Measurements from ENCODE around the gene SPEM1. TPM values are rescaled to one million over a fixed set of nuclear protein-coding genes. Genes with fewer than 3 reads are reported as not detected.

Gene SPEM1
- total and polyA plus RNA-seq, 2 of the 13 experiments (the other 11 are each of a cell fraction or from before 2014, with no cell fraction given), result not detected

- TF ChIP-seq SP5 (CRISPR knock-in tag; IDR thresholded peaks at IDR 0.05; ENCODE audit: borderline replicate concordance, low read depth) (peak; percentile 63; the same call in 1 of the 2 replicates), KLF6 (CRISPR knock-in tag; IDR thresholded peaks at IDR 0.05) (0 out of 2 replicates have a peak, but pooled peaks have one; percentile 40), ZNF331 (CRISPR knock-in tag; IDR thresholded peaks at IDR 0.05) (no peak), PHF5A (CRISPR knock-in tag; IDR thresholded peaks at IDR 0.05; ENCODE audit: low read depth, unreplicated experiment) (no peak), GABPA (IDR thresholded peaks at IDR 0.05; ENCODE audit: low read depth, low read length) (no peak), GABPA (CRISPR knock-in tag; IDR thresholded peaks at IDR 0.05; ENCODE audit: low read depth) (no peak), TGIF2 (CRISPR knock-in tag; IDR thresholded peaks at IDR 0.05) (no peak), DBP (CRISPR knock-in tag; IDR thresholded peaks at IDR 0.05; ENCODE audit: not compliant biosample characterization) (no peak), CTCF (CRISPR knock-in tag; IDR thresholded peaks at IDR 0.05) (no peak), ZFP62 (CRISPR knock-in tag; IDR thresholded peaks at IDR 0.05) (no peak), MNT (IDR thresholded peaks at IDR 0.05) (no peak), KLF12 (CRISPR knock-in tag; IDR thresholded peaks at IDR 0.05; ENCODE audit: borderline replicate concordance) (no peak), KAT7 (CRISPR knock-in tag; IDR thresholded peaks at IDR 0.05; ENCODE audit: borderline replicate concordance) (no peak), RORA (CRISPR knock-in tag; IDR thresholded peaks at IDR 0.05) (no peak), ZBTB38 (CRISPR knock-in tag; IDR thresholded peaks at IDR 0.05) (no peak), HHEX (CRISPR knock-in tag; IDR thresholded peaks at IDR 0.05) (no peak), ZZZ3 (CRISPR knock-in tag; IDR thresholded peaks at IDR 0.05; ENCODE audit: borderline replicate concordance) (0 out of 2 replicates have a peak, but pooled peaks have one; percentile 30), CENPT (CRISPR knock-in tag; IDR thresholded peaks at IDR 0.05; ENCODE audit: low read depth) (no peak), MIER2 (CRISPR knock-in tag; IDR thresholded peaks at IDR 0.05) (no peak), REXO4 (CRISPR knock-in tag; IDR thresholded peaks at IDR 0.05; ENCODE audit: borderline replicate concordance) (no peak)
- TF ChIP-seq, protein P1, sequence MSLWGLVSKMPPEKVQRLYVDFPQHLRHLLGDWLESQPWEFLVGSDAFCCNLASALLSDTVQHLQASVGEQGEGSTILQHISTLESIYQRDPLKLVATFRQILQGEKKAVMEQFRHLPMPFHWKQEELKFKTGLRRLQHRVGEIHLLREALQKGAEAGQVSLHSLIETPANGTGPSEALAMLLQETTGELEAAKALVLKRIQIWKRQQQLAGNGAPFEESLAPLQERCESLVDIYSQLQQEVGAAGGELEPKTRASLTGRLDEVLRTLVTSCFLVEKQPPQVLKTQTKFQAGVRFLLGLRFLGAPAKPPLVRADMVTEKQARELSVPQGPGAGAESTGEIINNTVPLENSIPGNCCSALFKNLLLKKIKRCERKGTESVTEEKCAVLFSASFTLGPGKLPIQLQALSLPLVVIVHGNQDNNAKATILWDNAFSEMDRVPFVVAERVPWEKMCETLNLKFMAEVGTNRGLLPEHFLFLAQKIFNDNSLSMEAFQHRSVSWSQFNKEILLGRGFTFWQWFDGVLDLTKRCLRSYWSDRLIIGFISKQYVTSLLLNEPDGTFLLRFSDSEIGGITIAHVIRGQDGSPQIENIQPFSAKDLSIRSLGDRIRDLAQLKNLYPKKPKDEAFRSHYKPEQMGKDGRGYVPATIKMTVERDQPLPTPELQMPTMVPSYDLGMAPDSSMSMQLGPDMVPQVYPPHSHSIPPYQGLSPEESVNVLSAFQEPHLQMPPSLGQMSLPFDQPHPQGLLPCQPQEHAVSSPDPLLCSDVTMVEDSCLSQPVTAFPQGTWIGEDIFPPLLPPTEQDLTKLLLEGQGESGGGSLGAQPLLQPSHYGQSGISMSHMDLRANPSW (CRISPR knock-in tag; IDR thresholded peaks at IDR 0.05; ENCODE audit: borderline replicate concordance), result no peak
These were observed 39.1 kb upstream of the SPEM1 start, which contains the start of gene TNK1 (continued) for GRCh38 chr17:7380855-7381683.
